Activated naive CD4-positive, alpha-beta T cell treated with anti-CD3 and anti-CD28 coated beads, Interleukin-2, amount 10 ng/mL, durations not matched to agents 7 days and 5 days (primary cell): ENCODE results near the gene CYP1B1.

Source experiments
- CTCF ChIA-PET: fragments of 350-600 bp; sonication (Branson Sonifier 250); formaldehyde crosslinking; loops from one replicate; lab custom pipeline; 2021; ENCODE audit warnings: antibody characterized with exemption; lab: Charles Lee
- DNase-seq: peaks from one replicate; pipeline ENCODE4 v3.0.0-alpha.2; 2020
- H3K27ac Mint-ChIP-seq: one replicate; pipeline ENCODE4 v1.8.0; 2021; ENCODE audit warnings: mild to moderate bottlenecking, moderate library complexity, mixed read lengths
- H3K27me3 Mint-ChIP-seq: one replicate; pipeline ENCODE4 v1.8.0; 2021; ENCODE audit warnings: mild to moderate bottlenecking, mixed read lengths
- H3K36me3 Mint-ChIP-seq: one replicate; pipeline ENCODE4 v1.8.0; 2021; ENCODE audit warnings: mixed read lengths
- H3K4me1 Mint-ChIP-seq: one replicate; pipeline ENCODE4 v1.8.0; 2021; ENCODE audit warnings: mixed read lengths
- H3K4me3 Mint-ChIP-seq: one replicate; pipeline ENCODE4 v1.8.0; 2021; ENCODE audit warnings: mild to moderate bottlenecking, moderate library complexity, mixed read lengths
- H3K9me3 Mint-ChIP-seq: one replicate; pipeline ENCODE4 v1.8.0; 2021; ENCODE audit warnings: mixed read lengths

CYP1B1 gene

GRCh38 chr2:38076710-38077430 is 919 bp upstream of the CYP1B1 start:
- H3K27me3 Mint-ChIP-seq = peaks cover 64% of the 10 kb centered on the region
- H3K4me3 Mint-ChIP-seq = peak overlapping the region; percentile 73
- H3K27ac Mint-ChIP-seq = peak overlapping the region; percentile 82
- H3K36me3 Mint-ChIP-seq = no peaks in the 10 kb centered on the region
- peaks cover 38% of the 10 kb centered on the region for H3K4me1 Mint-ChIP-seq
- no peaks in the 10 kb centered on the region for H3K9me3 Mint-ChIP-seq
- CTCF ChIA-PET = interaction anchor here (0.6 to 3.3 kb wide), 15 partner anchors 11 to 908 kb away, joined by 3 to 25 read pairs (median 4); no protein-coding TSS in a partner anchor
- peak; percentile 80 for DNase-seq

DNA sequence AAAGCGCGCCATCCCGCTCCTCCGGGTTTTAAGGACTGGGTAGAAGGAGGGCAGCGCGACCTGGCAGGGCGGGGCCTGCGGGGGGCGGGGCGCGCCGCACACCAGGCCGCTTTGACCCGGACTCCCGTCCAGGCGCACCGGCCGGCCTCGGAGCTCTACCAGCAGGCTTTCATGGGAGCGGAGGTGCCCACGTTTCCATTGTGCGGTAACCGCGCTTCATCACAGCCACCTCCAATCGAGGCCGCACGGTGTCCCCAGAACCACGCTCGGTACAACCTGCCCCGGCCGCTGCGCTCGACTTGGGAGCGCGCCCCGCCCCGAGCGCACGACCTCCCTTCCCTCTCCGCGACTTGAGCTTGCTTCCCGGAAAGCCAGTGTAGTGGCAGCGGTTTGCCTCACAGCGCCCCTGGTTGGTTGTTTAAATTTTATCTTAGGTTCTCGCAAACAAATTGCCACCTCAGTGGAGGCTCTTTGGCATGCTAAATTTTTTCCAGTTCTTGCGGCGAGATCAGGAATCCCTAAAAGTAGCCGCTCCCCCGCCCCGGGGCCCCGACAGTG is 280 bp upstream of the CYP1B1 start:
- no peaks in the 10 kb centered on the region for H3K9me3 Mint-ChIP-seq
- peaks cover 38% of the 10 kb centered on the region for H3K4me1 Mint-ChIP-seq
- CTCF ChIA-PET = interaction anchor here (0.7 to 3.3 kb wide), 14 partner anchors 12 to 907 kb away, joined by 3 to 25 read pairs (median 4); no protein-coding TSS in a partner anchor
- H3K36me3 Mint-ChIP-seq = no peaks in the 10 kb centered on the region
- H3K27me3 Mint-ChIP-seq = peaks cover 64% of the 10 kb centered on the region
- DNase-seq = peak; percentile 70
- H3K27ac Mint-ChIP-seq = peak overlapping the region; percentile 82
- peak overlapping the region; percentile 73 for H3K4me3 Mint-ChIP-seq

- CTCF ChIA-PET = interaction anchor here (2.9 to 3.3 kb wide), 2 partner anchors 22 to 40 kb away, joined by 18 to 25 read pairs; no protein-coding TSS in a partner anchor
- DNase-seq = peak; percentile 26
- peak overlapping the region; percentile 73 for H3K4me3 Mint-ChIP-seq
- no peaks in the 10 kb centered on the region for H3K9me3 Mint-ChIP-seq
- H3K27ac Mint-ChIP-seq = no peak overlapping the region
- no peaks in the 10 kb centered on the region for H3K36me3 Mint-ChIP-seq
- peaks cover 35% of the 10 kb centered on the region for H3K4me1 Mint-ChIP-seq
- H3K27me3 Mint-ChIP-seq = peaks cover 69% of the 10 kb centered on the region
Measured at GRCh38 chr2:38074764-38075506, 1.0 kb downstream of the CYP1B1 start.

DNA sequence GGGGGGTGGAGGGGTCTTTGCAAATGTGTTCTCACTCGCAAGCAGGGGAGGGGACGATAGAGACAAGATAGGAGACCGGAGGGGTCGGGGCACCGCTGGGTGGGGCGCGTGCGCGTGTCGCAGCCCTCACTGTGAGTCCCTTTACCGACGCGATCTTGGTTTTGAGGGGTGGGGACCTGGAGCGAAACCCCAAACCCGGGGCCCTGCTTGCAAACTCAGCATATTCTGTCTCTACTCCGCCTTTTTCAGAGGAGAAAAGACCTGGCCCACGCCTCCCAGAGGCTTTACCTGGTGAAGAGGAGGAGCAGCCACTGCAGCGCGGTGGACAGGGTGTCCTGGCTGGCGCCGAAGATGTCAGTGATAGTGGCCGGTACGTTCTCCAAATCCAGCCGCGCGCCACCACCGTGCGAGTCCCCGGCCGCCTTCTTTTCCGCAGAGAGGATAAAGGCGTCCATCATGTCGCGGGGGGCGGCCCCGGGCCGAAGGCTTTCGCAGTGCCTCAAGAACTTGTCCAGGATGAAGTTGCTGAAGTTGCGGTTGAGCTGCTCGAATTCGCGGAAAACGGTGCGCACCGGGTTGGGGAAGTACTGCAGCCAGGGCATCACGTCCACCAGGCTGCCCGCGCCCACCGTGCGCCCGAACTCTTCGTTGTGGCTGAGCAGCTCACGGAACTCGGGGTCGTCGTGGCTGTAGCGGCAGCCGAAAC is 1.7 kb downstream of the CYP1B1 start:
- Mint-ChIP-seq H3K36me3 (no peaks in the 10 kb centered on the region), H3K27me3 (peaks cover 63% of the 10 kb centered on the region), H3K27ac (peak overlapping the region; percentile 69), H3K4me3 (peak overlapping the region; percentile 68), H3K9me3 (no peaks in the 10 kb centered on the region), H3K4me1 (peaks cover 33% of the 10 kb centered on the region)
- CTCF ChIA-PET = no interaction called here
- DNase-seq = peak; percentile 23

DNA sequence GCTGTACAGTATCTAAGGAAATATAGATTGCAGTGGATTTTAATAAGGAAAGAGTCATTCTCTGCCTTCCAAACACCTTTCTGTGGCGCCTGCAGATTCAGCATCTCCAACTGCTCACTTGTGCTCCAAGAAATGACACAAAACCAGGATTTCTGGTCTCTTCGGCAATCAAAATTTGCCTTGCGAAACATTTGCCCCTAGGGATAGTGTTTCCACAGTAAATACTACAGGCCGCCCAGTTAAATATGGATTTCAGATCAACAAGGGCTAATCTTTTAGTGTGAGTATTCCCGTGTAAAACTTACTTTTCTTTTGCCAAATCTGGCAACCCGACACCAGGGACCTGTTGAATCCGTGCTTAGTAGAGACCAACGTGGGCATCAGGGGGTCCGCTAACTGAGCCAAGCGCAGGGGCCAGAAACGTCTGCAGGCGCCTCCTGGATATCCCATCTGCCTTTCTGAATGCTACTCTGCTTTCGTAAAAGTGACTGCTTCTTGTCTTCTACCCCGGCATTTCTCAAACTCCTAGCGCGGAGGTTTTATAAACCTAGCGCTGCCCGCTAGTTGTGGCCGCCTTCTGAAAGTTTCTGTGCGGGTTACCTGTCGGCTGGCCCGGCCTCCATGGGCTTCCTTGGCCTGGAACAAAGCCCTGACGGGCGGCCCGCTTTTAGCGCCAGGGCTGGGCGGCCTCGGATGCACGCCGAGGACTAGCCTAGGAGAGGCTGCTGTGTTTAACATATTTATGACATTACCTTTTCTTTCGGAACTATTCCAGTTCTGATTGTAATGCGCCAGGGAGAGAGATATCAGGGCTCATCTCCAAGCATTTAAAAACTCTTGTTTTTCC is 2.5 kb downstream of the CYP1B1 start:
- Mint-ChIP-seq H3K9me3 (no peaks in the 10 kb centered on the region), H3K27me3 (peaks cover 61% of the 10 kb centered on the region), H3K4me3 (peak overlapping the region; percentile 68), H3K36me3 (peaks cover 2% of the 10 kb centered on the region), H3K4me1 (peaks cover 31% of the 10 kb centered on the region), H3K27ac (peak overlapping the region; percentile 69)
- no peak for DNase-seq
- CTCF ChIA-PET = no interaction called here

DNA sequence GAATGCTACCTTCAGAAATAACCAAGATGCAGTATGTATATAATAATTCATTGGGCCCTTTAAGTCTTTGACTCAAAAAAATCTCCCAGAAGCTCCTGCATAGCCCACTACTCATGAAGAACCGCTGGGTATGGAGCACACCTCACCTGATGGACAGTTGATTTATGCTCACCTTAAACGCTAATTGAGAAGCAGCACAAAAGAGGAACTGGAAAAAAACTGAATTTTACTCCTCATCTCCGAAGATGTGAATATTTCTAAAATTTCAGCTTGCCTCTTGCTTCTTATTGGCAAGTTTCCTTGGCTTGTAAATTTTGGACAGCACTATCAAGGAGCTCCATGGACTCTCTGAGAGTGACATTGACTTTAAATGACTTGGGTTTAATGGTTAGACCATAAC is 5.5 kb downstream of the CYP1B1 start:
- CTCF ChIA-PET = interaction anchor here (1.2 to 1.3 kb wide), 2 partner anchors 9 to 26 kb away, joined by 3 to 4 read pairs; no protein-coding TSS in a partner anchor
- H3K4me1 Mint-ChIP-seq = peaks cover 13% of the 10 kb centered on the region
- H3K27me3 Mint-ChIP-seq = peaks cover 36% of the 10 kb centered on the region
- no peak for DNase-seq
- no peak overlapping the region for H3K4me3 Mint-ChIP-seq
- H3K9me3 Mint-ChIP-seq = no peaks in the 10 kb centered on the region
- H3K27ac Mint-ChIP-seq = no peak overlapping the region
- peaks cover 2% of the 10 kb centered on the region for H3K36me3 Mint-ChIP-seq

DNA sequence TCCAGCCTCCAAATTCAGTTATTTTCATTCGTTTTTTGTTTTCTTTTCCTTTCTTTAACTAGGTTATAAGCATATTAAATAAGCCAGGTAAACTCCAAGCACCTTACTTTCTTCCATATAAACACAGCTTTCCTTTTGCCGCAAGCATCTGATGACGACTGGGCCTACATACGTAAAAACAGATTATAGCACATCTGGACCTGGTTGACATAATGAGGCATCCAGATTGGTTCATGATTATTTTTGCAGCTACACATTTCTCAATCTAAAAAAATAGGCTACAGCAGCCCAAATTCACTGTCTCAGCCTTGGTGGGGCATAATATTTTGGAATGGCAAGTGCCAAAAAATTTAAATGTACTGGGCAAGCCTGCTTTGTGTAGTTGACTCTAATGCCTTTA is 7.7 kb downstream of the CYP1B1 start:
- no peaks in the 10 kb centered on the region for H3K9me3 Mint-ChIP-seq
- CTCF ChIA-PET = interaction anchor here (1.7 kb wide), 1 partner anchor 229 kb away, joined by 4 read pairs; no protein-coding TSS in a partner anchor
- H3K4me1 Mint-ChIP-seq = no peaks in the 10 kb centered on the region
- H3K27ac Mint-ChIP-seq = no peak overlapping the region
- peaks cover 18% of the 10 kb centered on the region for H3K27me3 Mint-ChIP-seq
- H3K4me3 Mint-ChIP-seq = no peak overlapping the region
- no peak for DNase-seq
- peaks cover 2% of the 10 kb centered on the region for H3K36me3 Mint-ChIP-seq

- H3K4me3 Mint-ChIP-seq = no peak overlapping the region
- H3K4me1 Mint-ChIP-seq = no peaks in the 10 kb centered on the region
- no peak for DNase-seq
- no peaks in the 10 kb centered on the region for H3K9me3 Mint-ChIP-seq
- H3K27me3 Mint-ChIP-seq = peaks cover 9% of the 10 kb centered on the region
- CTCF ChIA-PET = no interaction called here
- H3K27ac Mint-ChIP-seq = no peak overlapping the region
- peaks cover 2% of the 10 kb centered on the region for H3K36me3 Mint-ChIP-seq
Measured at GRCh38 chr2:38066421-38067115, 9.4 kb downstream of the CYP1B1 start.

GRCh38 chr2:38065502-38066135 is 10.3 kb downstream of the CYP1B1 start:
- no peaks in the 10 kb centered on the region for H3K4me1 Mint-ChIP-seq
- H3K27ac Mint-ChIP-seq = no peak overlapping the region
- CTCF ChIA-PET = no interaction called here
- H3K9me3 Mint-ChIP-seq = no peaks in the 10 kb centered on the region
- DNase-seq = no peak
- peaks cover 2% of the 10 kb centered on the region for H3K36me3 Mint-ChIP-seq
- peaks cover 4% of the 10 kb centered on the region for H3K27me3 Mint-ChIP-seq
- no peak overlapping the region for H3K4me3 Mint-ChIP-seq

DNA sequence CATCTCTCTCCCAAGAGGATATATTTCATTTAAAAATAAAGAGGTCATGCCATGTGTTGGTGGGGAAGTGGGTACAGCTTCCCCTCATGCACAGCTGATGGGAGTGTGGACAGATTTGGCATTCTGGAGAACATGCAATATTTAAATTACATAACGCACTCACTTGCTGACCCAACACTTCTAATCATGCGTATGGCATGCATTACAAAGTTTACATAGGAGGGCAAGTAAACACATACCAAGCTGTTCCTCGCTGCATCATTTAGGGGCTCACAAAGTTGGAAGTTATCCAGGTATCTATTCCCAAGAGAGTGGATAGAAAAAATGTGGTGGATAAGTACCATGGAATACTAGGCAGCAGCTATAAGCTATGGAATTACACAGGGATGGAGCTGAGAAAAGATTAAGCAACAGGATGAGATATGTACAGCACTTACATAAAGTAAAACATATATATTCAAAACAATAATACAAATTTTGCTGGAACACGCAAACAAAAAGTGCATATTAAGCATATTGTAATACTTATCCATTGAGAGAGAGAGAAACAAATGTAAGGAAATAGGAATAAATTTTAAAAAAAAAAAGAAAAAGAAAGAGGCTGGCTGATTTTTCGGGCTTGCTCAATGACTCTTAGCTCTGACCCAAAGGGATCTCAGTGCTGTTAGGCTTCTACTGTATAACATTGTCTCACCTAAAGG is 11.0 kb downstream of the CYP1B1 start:
- peaks cover 4% of the 10 kb centered on the region for H3K27me3 Mint-ChIP-seq
- CTCF ChIA-PET = no interaction called here
- no peaks in the 10 kb centered on the region for H3K4me1 Mint-ChIP-seq
- H3K36me3 Mint-ChIP-seq = peaks cover 2% of the 10 kb centered on the region
- no peak overlapping the region for H3K4me3 Mint-ChIP-seq
- DNase-seq = no peak
- no peak overlapping the region for H3K27ac Mint-ChIP-seq
- H3K9me3 Mint-ChIP-seq = no peaks in the 10 kb centered on the region

DNA sequence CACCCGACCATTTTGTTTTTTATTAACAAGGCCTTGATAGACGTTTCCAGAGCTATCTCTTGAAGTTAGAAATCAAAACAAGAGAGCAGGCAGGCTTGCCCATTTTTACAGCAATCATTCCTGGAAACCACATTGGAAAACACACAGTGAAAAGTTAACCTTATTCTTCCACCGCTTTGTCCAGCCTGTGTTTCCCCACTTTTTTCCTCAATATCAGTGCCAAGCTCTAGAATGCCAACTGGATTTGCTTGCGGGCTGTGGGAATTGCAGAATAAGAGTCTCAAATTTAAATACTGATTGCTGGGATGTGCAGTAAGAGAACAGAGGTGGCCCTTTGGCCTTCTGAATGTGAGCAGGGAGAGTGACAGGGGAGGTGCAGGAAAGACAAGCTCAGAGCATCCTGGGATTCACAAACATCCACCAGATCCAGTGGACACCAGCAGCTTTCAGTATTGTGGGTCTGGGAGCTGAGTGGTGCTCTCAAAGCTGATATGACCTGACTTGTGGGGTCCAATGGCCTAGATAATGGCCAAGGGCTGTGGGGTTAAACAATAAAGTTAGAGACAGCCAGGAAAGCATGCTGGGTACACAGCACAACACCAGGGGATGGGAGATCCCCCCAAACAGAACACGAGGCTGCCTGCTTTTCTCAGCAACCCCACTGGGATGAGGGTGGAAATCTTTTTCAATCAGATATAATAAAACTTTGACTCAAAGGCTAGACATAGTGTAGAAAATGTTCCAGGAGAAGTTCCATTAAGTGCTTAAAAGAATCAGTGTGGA is 15.5 kb downstream of the CYP1B1 start:
- Mint-ChIP-seq H3K4me1 (peaks cover 2% of the 10 kb centered on the region), H3K9me3 (no peaks in the 10 kb centered on the region), H3K27me3 (peaks cover 7% of the 10 kb centered on the region), H3K4me3 (no peak overlapping the region), H3K27ac (no peak overlapping the region), H3K36me3 (no peaks in the 10 kb centered on the region)
- DNase-seq = no peak
- CTCF ChIA-PET = no interaction called here
